ENCODE results near the gene ST8SIA4.

DNA sequence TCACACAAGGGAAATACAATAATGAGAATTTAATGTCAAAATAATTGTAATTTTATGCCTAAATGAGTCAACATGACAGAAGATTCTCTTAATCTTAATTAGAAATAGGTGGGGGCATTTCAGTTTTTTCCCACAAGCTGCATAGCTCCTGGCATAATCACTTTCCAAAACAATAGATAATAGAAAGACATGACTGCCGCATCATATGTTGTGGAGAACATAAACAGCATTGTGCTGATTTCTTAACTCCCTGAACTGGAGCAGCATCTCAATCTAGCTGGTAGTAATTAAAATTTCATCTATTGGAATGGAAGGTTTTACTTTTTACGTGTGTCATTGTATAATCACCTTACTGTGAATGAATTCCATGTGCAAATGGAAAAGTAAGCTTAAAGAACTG lies 112.1 kb downstream of the ST8SIA4 start:
- no peak for TF ChIP-seq EP300 (IDR thresholded peaks at IDR 0.05; ENCODE audit: borderline replicate concordance)
- no peak for TF ChIP-seq TCF12 (IDR thresholded peaks at IDR 0.05; ENCODE audit: low read depth)
- no peak for TF ChIP-seq CREB1 (IDR thresholded peaks at IDR 0.05; ENCODE audit: low read depth)
- no peak for TF ChIP-seq TAF1 (IDR thresholded peaks at IDR 0.05; ENCODE audit: low read depth)
- TF ChIP-seq RAD21 (IDR thresholded peaks at IDR 0.05; ENCODE audit: low read depth) = no peak
- TF ChIP-seq, protein P1, sequence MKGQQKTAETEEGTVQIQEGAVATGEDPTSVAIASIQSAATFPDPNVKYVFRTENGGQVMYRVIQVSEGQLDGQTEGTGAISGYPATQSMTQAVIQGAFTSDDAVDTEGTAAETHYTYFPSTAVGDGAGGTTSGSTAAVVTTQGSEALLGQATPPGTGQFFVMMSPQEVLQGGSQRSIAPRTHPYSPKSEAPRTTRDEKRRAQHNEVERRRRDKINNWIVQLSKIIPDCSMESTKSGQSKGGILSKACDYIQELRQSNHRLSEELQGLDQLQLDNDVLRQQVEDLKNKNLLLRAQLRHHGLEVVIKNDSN (IDR thresholded peaks at IDR 0.05) = no peak
- TF ChIP-seq NFIC (IDR thresholded peaks at IDR 0.05) = no peak
- TF ChIP-seq FOXM1 (IDR thresholded peaks at IDR 0.05; ENCODE audit: borderline replicate concordance, low read depth) = no peak
- no peak for TF ChIP-seq CEBPB (IDR thresholded peaks at IDR 0.05)
- TF ChIP-seq, protein P2, sequence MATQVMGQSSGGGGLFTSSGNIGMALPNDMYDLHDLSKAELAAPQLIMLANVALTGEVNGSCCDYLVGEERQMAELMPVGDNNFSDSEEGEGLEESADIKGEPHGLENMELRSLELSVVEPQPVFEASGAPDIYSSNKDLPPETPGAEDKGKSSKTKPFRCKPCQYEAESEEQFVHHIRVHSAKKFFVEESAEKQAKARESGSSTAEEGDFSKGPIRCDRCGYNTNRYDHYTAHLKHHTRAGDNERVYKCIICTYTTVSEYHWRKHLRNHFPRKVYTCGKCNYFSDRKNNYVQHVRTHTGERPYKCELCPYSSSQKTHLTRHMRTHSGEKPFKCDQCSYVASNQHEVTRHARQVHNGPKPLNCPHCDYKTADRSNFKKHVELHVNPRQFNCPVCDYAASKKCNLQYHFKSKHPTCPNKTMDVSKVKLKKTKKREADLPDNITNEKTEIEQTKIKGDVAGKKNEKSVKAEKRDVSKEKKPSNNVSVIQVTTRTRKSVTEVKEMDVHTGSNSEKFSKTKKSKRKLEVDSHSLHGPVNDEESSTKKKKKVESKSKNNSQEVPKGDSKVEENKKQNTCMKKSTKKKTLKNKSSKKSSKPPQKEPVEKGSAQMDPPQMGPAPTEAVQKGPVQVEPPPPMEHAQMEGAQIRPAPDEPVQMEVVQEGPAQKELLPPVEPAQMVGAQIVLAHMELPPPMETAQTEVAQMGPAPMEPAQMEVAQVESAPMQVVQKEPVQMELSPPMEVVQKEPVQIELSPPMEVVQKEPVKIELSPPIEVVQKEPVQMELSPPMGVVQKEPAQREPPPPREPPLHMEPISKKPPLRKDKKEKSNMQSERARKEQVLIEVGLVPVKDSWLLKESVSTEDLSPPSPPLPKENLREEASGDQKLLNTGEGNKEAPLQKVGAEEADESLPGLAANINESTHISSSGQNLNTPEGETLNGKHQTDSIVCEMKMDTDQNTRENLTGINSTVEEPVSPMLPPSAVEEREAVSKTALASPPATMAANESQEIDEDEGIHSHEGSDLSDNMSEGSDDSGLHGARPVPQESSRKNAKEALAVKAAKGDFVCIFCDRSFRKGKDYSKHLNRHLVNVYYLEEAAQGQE (IDR thresholded peaks at IDR 0.05; ENCODE audit: low read depth) = no peak

Measured in Ishikawa (cell line).